WTC11 (cell line): ENCODE measurements around the gene AQP10. TPM values are rescaled to one million over a fixed set of nuclear protein-coding genes. Genes with fewer than 3 reads are reported as not detected.
A peak's percentile ranks its signal among the peaks of the same experiment; 100 is the strongest.

Source experiments
- ATAC-seq: fragments of 200-7000 bp; cut with Tn5 transposase; 2 replicates; pipeline ENCODE4 v1.10.0; 2021; ENCODE audit warnings: mild to moderate bottlenecking, moderate library complexity
- CTCF ChIA-PET: fragments of 300-600 bp; sonication (Branson Sonifier 250); formaldehyde crosslinking; loops from one replicate; lab custom pipeline; 2021; ENCODE audit warnings: antibody characterized with exemption; lab: Charles Lee
- POLR2A ChIA-PET: fragments of 350-600 bp; sonication (Branson Sonifier 250); formaldehyde crosslinking; loops from one replicate; lab custom pipeline; 2021; ENCODE audit warnings: antibody characterized with exemption; lab: Charles Lee
- DNase-seq: peaks from one replicate; pipeline ENCODE4 v3.0.0; 2021; ENCODE audit warnings: low spot score
- H3K27ac Mint-ChIP-seq: 2 replicates; pipeline ENCODE4 v1.8.0; 2021; ENCODE audit warnings: mixed read lengths
- H3K27me3 Mint-ChIP-seq: 2 replicates; pipeline ENCODE4 v1.8.0; 2021; ENCODE audit warnings: low read depth, mild to moderate bottlenecking, moderate library complexity, mixed read lengths
- H3K36me3 Mint-ChIP-seq: 2 replicates; pipeline ENCODE4 v1.8.0; 2021; ENCODE audit warnings: mixed read lengths
- H3K4me1 Mint-ChIP-seq: 2 replicates; pipeline ENCODE4 v1.8.0; 2022; ENCODE audit warnings: mixed read lengths
- H3K4me3 Mint-ChIP-seq: 2 replicates; pipeline ENCODE4 v1.8.0; 2021; ENCODE audit warnings: mild to moderate bottlenecking, moderate library complexity, mixed read lengths
- H3K9me3 Mint-ChIP-seq: 2 replicates; pipeline ENCODE4 v1.8.0; 2021; ENCODE audit warnings: mixed read lengths
- AFF4 ChIP-seq: sonication (generic); formaldehyde crosslinking; IDR thresholded peaks from 2 replicates; pipeline ENCODE4 v1.8.1; 2023; ENCODE audit warnings: mild to moderate bottlenecking, missing genetic modification reagents, borderline replicate concordance
- ARID4B ChIP-seq: sonication (generic); formaldehyde crosslinking; IDR thresholded peaks from 2 replicates; pipeline ENCODE4 v1.8.0; 2023; ENCODE audit warnings: missing genetic modification reagents, mild to moderate bottlenecking, borderline replicate concordance
- ATF2 ChIP-seq: sonication (generic); formaldehyde crosslinking; IDR thresholded peaks from 2 replicates; pipeline ENCODE4 v1.8.1; 2022; ENCODE audit warnings: low read depth, missing genetic modification reagents, borderline replicate concordance
- ATF3 ChIP-seq: sonication (generic); formaldehyde crosslinking; conservative IDR thresholded peaks from 2 replicates; pipeline ENCODE4 v1.8.1; 2022; ENCODE audit warnings: mild to moderate bottlenecking, missing genetic modification reagents
- CREM ChIP-seq: sonication (generic); formaldehyde crosslinking; IDR thresholded peaks from 2 replicates; pipeline ENCODE4 v1.8.1; 2022; ENCODE audit warnings: mild to moderate bottlenecking, missing genetic modification reagents, moderate library complexity
- GTF2I ChIP-seq: fragments of 250-450 bp; sonication (Bioruptor Pico); conservative IDR thresholded peaks from 2 replicates; pipeline ENCODE4 v1.4.0; 2021; ENCODE audit warnings: mild to moderate bottlenecking
- PRRX2 ChIP-seq: fragments of 250-450 bp; sonication (Bioruptor Pico); IDR thresholded peaks from 2 replicates; pipeline ENCODE4 v1.8.0; 2021; ENCODE audit warnings: mild to moderate bottlenecking
- SMAD3 ChIP-seq: sonication (generic); formaldehyde crosslinking; IDR thresholded peaks from 2 replicates; pipeline ENCODE4 v1.8.0; 2022; ENCODE audit warnings: missing genetic modification reagents, mild to moderate bottlenecking, borderline replicate concordance
- TCF7 ChIP-seq: sonication (generic); formaldehyde crosslinking; IDR thresholded peaks from 2 replicates; pipeline ENCODE4 v1.8.0; 2022; ENCODE audit warnings: mild to moderate bottlenecking, low read depth, missing genetic modification reagents, moderate library complexity
- TEAD4 ChIP-seq: sonication (generic); formaldehyde crosslinking; IDR thresholded peaks from 2 replicates; pipeline ENCODE4 v1.8.0; 2022; ENCODE audit warnings: mild to moderate bottlenecking, missing genetic modification reagents
- USF2 ChIP-seq: sonication (generic); formaldehyde crosslinking; IDR thresholded peaks from 2 replicates; pipeline ENCODE4 v1.8.1; 2023; ENCODE audit warnings: mild to moderate bottlenecking, missing genetic modification reagents, moderate library complexity
- ZNF281 ChIP-seq: sonication (generic); formaldehyde crosslinking; IDR thresholded peaks from 2 replicates; pipeline ENCODE4 v1.8.0; 2023; ENCODE audit warnings: mild to moderate bottlenecking, missing genetic modification reagents
- ZNF317 ChIP-seq: sonication (generic); formaldehyde crosslinking; IDR thresholded peaks from 2 replicates; pipeline ENCODE4 v1.8.1; 2023; ENCODE audit warnings: low read depth, mild to moderate bottlenecking, moderate library complexity, missing genetic modification reagents, borderline replicate concordance
- ZNF396 ChIP-seq: fragments of 250-450 bp; sonication (Bioruptor Pico); IDR thresholded peaks from 2 replicates; pipeline ENCODE4 v1.8.0; 2021; ENCODE audit warnings: mild to moderate bottlenecking, moderate library complexity, borderline replicate concordance
- ZNF425 ChIP-seq: fragments of 250-450 bp; sonication (Bioruptor Pico); conservative IDR thresholded peaks from 2 replicates; pipeline ENCODE4 v1.9.0; 2021; ENCODE audit warnings: mild to moderate bottlenecking
- total RNA-seq: library from RNA; stranded (reverse); gene quantifications from 3 replicates; pipeline ENCODE4 v1.2.3, GENCODE V29; 2021

Gene AQP10
- total RNA-seq, 1 experiment from 2014 or later = not detected

GRCh38 chr1:154353460-154353904, 32.6 kb downstream of the AQP10 start:
- peaks cover 13% of the 10 kb centered on the region for H3K4me1 Mint-ChIP-seq
- H3K27ac Mint-ChIP-seq = no peak overlapping the region
- peak; percentile 6; the same call in 1 of the 2 replicates for ATAC-seq
- POLR2A ChIA-PET = interaction anchor here (1.6 kb wide), 1 partner anchor 25 kb away, joined by 3 read pairs; no protein-coding TSS in a partner anchor
- no peaks in the 10 kb centered on the region for H3K9me3 Mint-ChIP-seq
- peaks cover 22% of the 10 kb centered on the region for H3K27me3 Mint-ChIP-seq
- CTCF ChIA-PET = interaction anchor here (0.9 to 3.9 kb wide), 7 partner anchors 9 to 193 kb away, joined by 3 to 19 read pairs (median 6); partner anchors contain the start of gene ATP8B2
- 0 out of 2 replicates have a peak, but pooled peaks have one; percentile 26 for TF ChIP-seq ZNF396 (CRISPR knock-in tag)
- TF ChIP-seq ZNF317 (CRISPR knock-in tag) = no peak
- no peak for TF ChIP-seq ATF2 (CRISPR knock-in tag)
- no peak for TF ChIP-seq TEAD4 (CRISPR knock-in tag)
- TF ChIP-seq, all 79 proteins: peak for 1
- no peak for DNase-seq
- H3K36me3 Mint-ChIP-seq = peaks cover 12% of the 10 kb centered on the region
- H3K4me3 Mint-ChIP-seq = peak overlapping the region; percentile 87

GRCh38 chr1:154353966-154354365, 33.1 kb downstream of the AQP10 start:
- Mint-ChIP-seq H3K27ac (no peak overlapping the region), H3K4me3 (peak overlapping the region; percentile 87), H3K36me3 (peaks cover 7% of the 10 kb centered on the region), H3K9me3 (no peaks in the 10 kb centered on the region), H3K4me1 (peaks cover 13% of the 10 kb centered on the region), H3K27me3 (peaks cover 22% of the 10 kb centered on the region)
- POLR2A ChIA-PET = interaction anchor here (1.6 kb wide), 1 partner anchor 25 kb away, joined by 3 read pairs; no protein-coding TSS in a partner anchor
- ATAC-seq (no peak), DNase-seq (no peak)
- CTCF ChIA-PET = interaction anchor here (1.1 to 3.9 kb wide), 3 partner anchors 10 to 28 kb away, joined by 3 to 19 read pairs (median 13); partner anchors contain the start of gene ATP8B2
- TF ChIP-seq GTF2I (CRISPR knock-in tag) (no peak), PRRX2 (CRISPR knock-in tag) (no peak), SMAD3 (CRISPR knock-in tag) (no peak), ZNF281 (CRISPR knock-in tag) (no peak), ARID4B (CRISPR knock-in tag) (no peak), USF2 (CRISPR knock-in tag) (no peak), ATF3 (CRISPR knock-in tag) (no peak), CREM (no peak), TCF7 (no peak), ZNF425 (CRISPR knock-in tag) (no peak), AFF4 (no peak)
